GM19452 (cell line): ENCODE data around the gene NET1.

ENCODE experiments used
- ATAC-seq: cut with Tn5 transposase; IDR thresholded peaks from one replicate; pipeline ENCODE4 v1.9.1; 2021; ENCODE audit not compliant: unreplicated experiment

Gene NET1

GRCh38 chr10:5480162-5480941 is 68.0 kb downstream of the NET1 start:
- no peak for ATAC-seq

GRCh38 chr10:5481121-5481520 is 68.8 kb downstream of the NET1 start:
- no peak for ATAC-seq

- no peak for ATAC-seq
Measured at GRCh38 chr10:5482016-5482415, 69.7 kb downstream of the NET1 start.

GRCh38 chr10:5484205-5484604 is 71.8 kb downstream of the NET1 start:
- no peak for ATAC-seq

GRCh38 chr10:5485290-5485689 is 72.9 kb downstream of the NET1 start:
- ATAC-seq: no peak

GRCh38 chr10:5485948-5486852 is 73.8 kb downstream of the NET1 start:
- ATAC-seq: no peak

- ATAC-seq: no peak
Measured at GRCh38 chr10:5486853-5487235, 74.5 kb downstream of the NET1 start.

- ATAC-seq: no peak
Measured at GRCh38 chr10:5488272-5489161, 76.2 kb downstream of the NET1 start.

- ATAC-seq: no peak
Measured at GRCh38 chr10:5490032-5490431, 77.7 kb downstream of the NET1 start.

- no peak for ATAC-seq
Measured at GRCh38 chr10:5490698-5491464, 78.5 kb downstream of the NET1 start.

- ATAC-seq: no peak
Measured at GRCh38 chr10:5491477-5491876, 79.1 kb downstream of the NET1 start.

GRCh38 chr10:5492322-5492855 is 80.0 kb downstream of the NET1 start:
- ATAC-seq: no peak

- ATAC-seq: no peak
Measured at GRCh38 chr10:5492929-5493576, 80.7 kb downstream of the NET1 start.

- ATAC-seq: no peak
Measured at GRCh38 chr10:5493691-5494090, 81.3 kb downstream of the NET1 start.

- ATAC-seq: no peak
Measured at GRCh38 chr10:5494611-5495010, 82.3 kb downstream of the NET1 start.

- ATAC-seq: no peak
Measured at GRCh38 chr10:5496261-5497250, 84.2 kb downstream of the NET1 start.

- no peak for ATAC-seq
Measured at GRCh38 chr10:5497289-5497688, 84.9 kb downstream of the NET1 start.

GRCh38 chr10:5497948-5498730 is 85.8 kb downstream of the NET1 start:
- no peak for ATAC-seq
